PFSK-1 (cell line): ENCODE results near the gene RAB34.

Source experiments
- POLR2AphosphoS5 ChIP-seq: IDR thresholded peaks from 2 replicates; pipeline ENCODE4 v1.6.1; 2012; ENCODE audit warnings: low read depth, mild to moderate bottlenecking, control low read depth, low read length, moderate library complexity
- SIN3A ChIP-seq: IDR thresholded peaks from 2 replicates; pipeline ENCODE4 v1.6.1; 2012; ENCODE audit warnings: mild to moderate bottlenecking, low read length, moderate library complexity, borderline replicate concordance; ENCODE audit not compliant: insufficient read depth
- TAF1 ChIP-seq: IDR thresholded peaks from 2 replicates; pipeline ENCODE4 v1.6.1; 2012; ENCODE audit warnings: low read length, control low read depth, borderline replicate concordance; ENCODE audit not compliant: insufficient read depth
- TF ChIP-seq, protein P1 (sequence below), 2 experiments: IDR thresholded peaks; 2 replicates each; pipeline versions ENCODE4 v1.6.1 to v1.8.0; 2011 to 2012; ENCODE audit warnings: low read depth in 2 of 2, low read length in 2 of 2, control low read depth in 1 of 2, inconsistent platforms in 1 of 2, mild to moderate bottlenecking in 1 of 2, moderate library complexity in 1 of 2; ENCODE audit not compliant: insufficient read depth in 1 of 2

DNA sequence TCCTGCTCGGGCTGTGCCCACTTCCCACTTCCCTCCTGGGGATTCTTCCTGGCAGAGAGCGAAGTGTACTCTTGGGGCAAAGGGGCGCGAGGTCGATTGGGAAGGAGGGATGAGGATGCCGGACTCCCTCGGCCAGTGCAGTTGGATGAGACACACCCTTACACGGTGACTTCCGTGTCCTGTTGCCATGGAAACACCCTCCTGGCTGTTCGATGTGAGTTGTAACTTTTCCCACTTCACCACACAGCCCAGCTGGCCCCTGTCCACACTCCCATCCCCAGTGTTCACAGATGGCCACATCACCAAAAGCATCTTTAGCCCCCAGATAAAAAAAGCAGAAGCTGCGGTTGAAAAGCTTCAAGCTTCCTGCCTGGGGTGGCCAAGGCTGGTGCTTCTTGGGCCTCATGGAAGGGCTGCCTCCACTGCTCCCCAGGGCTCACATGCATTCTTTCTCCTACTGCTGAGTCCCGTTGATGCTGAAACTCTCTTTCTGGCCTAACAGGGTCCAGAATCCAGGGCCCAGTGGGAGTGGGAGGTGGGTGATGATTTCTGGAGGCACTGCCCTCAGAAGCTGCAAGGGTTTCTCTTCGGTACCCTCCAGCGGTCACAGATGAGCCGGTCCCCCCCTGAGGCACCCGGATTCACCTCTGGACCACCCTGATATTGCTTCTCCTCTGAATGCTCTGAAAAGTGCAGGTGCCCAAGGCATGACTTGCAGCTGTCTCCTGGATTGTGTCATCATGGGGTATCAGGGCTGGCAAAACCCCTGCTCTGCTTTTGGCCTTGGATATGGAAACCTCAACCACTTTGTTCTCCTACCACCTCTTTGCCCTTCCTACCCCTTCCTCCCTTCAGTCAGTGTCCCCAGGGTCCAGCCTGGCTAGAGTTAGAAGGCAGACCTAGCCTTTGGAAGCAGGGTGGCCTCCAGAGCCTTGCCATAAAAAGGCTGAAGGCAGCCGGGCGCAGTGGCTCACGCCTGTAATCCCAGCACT, 24.0 kb upstream of the RAB34 start:
- TF ChIP-seq TAF1 (no peak), POLR2AphosphoS5 (no peak), SIN3A (no peak)
- TF ChIP-seq, protein P1, sequence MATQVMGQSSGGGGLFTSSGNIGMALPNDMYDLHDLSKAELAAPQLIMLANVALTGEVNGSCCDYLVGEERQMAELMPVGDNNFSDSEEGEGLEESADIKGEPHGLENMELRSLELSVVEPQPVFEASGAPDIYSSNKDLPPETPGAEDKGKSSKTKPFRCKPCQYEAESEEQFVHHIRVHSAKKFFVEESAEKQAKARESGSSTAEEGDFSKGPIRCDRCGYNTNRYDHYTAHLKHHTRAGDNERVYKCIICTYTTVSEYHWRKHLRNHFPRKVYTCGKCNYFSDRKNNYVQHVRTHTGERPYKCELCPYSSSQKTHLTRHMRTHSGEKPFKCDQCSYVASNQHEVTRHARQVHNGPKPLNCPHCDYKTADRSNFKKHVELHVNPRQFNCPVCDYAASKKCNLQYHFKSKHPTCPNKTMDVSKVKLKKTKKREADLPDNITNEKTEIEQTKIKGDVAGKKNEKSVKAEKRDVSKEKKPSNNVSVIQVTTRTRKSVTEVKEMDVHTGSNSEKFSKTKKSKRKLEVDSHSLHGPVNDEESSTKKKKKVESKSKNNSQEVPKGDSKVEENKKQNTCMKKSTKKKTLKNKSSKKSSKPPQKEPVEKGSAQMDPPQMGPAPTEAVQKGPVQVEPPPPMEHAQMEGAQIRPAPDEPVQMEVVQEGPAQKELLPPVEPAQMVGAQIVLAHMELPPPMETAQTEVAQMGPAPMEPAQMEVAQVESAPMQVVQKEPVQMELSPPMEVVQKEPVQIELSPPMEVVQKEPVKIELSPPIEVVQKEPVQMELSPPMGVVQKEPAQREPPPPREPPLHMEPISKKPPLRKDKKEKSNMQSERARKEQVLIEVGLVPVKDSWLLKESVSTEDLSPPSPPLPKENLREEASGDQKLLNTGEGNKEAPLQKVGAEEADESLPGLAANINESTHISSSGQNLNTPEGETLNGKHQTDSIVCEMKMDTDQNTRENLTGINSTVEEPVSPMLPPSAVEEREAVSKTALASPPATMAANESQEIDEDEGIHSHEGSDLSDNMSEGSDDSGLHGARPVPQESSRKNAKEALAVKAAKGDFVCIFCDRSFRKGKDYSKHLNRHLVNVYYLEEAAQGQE (IDR thresholded peaks at IDR 0.05; ENCODE audit: insufficient read depth in 1 of 2, low read depth in 2 of 2, low read length in 2 of 2), result no peak
